ENCODE measurements around the gene ZNF385B.

Gene ZNF385B

DNA sequence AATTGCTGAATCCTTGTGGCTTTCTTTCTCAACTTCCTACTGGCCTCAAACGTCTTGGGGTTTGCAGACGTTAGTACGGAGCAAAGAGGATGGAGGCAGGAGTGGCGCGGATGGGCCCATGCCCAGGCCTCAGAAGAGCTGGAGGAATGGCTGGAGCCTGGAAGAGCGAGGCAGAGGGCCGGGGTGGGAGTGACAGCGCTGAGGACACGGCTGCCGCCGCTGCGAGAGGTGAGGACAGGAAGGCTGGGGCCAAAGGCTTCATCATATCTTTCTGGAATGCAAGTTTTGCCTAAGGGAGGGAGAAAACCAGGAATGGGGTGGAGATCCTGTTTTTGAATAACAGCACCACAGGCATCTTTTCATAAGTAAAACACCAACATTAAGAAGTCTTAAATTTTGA, 418.2 kb downstream of the ZNF385B start:
- DNase-seq (ENCODE audit: low read depth), result no peak

DNA sequence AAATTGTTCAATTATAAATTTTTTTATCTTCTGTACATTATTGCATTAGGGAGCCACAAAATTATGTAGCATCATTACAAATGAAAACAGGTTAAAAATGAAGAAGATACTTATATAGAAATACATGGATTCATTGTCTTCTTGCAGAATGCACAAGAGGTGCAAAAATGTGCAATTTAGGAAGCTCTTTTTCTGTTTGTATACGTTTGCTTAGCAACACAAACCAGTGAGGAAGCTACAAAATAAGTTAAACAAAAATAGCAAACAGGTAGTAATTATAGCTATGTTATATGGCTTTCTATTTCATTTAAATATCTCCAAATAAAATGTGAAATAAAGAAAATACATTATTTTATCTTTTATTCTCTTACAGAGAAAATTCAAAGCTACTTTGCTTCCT, 419.2 kb downstream of the ZNF385B start:
- no peak for DNase-seq (ENCODE audit: low read depth)

- no peak for DNase-seq (ENCODE audit: low read depth)
Measured at GRCh38 chr2:179441551-179441950, 419.9 kb downstream of the ZNF385B start.

- peak; percentile 14 for DNase-seq (ENCODE audit: low read depth)
Measured at GRCh38 chr2:179440642-179441251, 420.7 kb downstream of the ZNF385B start.

DNA sequence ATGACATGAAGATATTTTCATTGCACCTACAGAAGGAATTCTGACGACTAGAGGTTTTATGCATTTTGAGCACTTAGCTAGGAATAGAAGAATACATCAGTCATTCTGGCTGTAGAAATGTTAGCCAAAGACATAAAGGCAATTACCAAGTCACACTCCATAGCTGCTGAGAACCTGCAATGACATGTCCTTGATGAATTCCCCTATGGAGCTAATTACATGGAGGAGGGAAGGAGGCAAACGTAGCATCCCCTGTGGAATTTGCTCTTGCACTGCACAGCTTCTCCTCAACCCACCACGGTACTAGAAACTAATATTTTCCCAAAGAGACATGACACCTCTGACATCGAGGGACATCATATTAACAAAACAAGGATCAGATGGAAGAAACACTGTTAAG, 422.8 kb downstream of the ZNF385B start:
- DNase-seq (ENCODE audit: low read depth), result no peak

GRCh38 chr2:179437430-179437829, 424.0 kb downstream of the ZNF385B start:
- DNase-seq (ENCODE audit: low read depth), result no peak

- no peak for DNase-seq (ENCODE audit: low read depth)
Measured at GRCh38 chr2:179435566-179435965, 425.8 kb downstream of the ZNF385B start.

DNA sequence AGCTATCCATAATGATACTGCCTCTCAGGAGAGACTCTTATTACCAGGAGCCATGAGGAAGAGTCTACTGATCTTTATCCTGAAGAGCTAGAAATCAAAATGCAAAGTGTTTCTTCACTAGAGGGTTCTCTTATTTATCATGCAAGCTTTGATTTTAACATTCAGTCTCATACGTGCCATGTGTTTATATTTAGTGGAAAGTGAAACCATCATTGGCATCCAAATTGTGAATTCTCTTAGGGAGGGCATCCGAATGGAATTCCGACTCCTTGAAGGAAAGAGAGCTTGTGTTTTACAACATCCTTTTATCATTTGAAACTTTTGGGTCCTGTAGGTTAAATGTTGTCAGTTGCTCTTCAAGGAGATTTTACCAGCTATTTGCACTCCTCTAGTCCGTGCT, 426.4 kb downstream of the ZNF385B start:
- peak; percentile 66 for DNase-seq (ENCODE audit: low read depth)

GRCh38 chr2:179434357-179434756, 427.1 kb downstream of the ZNF385B start:
- no peak for DNase-seq (ENCODE audit: low read depth)

GRCh38 chr2:179432751-179433150, 428.7 kb downstream of the ZNF385B start:
- DNase-seq (ENCODE audit: low read depth), result no peak

DNA sequence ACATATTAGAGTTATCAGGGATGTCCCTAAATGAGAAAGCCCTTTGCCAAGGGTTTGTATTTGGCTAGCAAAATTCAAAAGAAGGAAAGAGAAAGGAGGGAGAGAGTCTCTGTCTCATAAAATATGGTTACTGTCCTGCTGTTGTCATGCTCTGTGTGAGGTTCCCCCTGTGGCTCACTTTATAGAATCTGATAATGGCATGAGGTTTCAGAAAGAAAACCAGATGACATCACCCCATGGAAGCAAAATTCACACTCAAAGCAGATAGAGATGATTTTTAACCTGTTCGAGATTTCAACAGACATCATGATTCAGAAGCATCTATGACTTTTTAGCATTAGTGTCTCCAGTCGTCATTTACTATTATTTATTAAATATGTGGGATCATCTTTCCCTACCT, 431.8 kb downstream of the ZNF385B start:
- DNase-seq (ENCODE audit: low read depth), result no peak

GRCh38 chr2:179429060-179429471, 432.3 kb downstream of the ZNF385B start:
- no peak for DNase-seq (ENCODE audit: low read depth)

DNA sequence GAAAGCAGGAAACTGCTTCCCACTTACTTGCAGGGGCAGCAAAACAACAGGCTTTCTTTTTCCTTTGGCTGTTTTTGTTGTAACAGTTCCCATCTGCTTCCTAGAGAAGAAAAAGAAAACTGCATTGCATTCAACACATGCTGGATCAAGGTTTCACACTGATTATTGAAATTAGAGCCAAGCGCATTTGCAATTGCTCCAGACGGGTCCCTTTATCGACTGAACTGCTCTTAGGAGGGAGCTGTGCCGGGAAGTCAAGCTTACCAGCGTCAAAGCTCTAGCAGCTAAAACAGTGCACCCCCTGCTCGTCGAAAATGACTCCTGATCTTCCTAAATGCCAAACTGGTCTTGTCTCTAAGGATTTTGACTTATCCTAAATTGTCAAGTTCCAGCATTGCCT, 432.8 kb downstream of the ZNF385B start:
- no peak for DNase-seq (ENCODE audit: low read depth)

DNA sequence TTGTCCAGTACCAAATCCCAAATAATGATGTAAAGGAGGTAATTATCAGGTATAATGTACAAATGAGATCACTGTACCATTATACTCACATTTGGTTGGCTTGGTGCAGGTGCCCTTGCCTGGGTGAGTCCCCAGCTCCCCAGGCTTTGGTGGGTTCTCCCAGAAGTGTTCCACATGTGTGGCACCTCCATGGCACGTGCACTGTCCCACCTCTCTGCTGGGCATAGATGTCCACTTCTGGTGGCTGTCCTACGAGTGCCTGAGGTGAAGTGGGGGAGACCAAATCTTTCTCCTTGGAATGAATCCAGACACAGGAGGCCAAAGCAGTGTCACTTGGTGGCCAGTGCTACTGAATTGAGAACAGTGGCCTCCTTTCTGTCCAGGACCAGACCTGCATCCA, 434.3 kb downstream of the ZNF385B start:
- no peak for DNase-seq (ENCODE audit: low read depth)

GRCh38 chr2:179424571-179424970, 436.8 kb downstream of the ZNF385B start:
- DNase-seq (ENCODE audit: low read depth), result no peak

DNA sequence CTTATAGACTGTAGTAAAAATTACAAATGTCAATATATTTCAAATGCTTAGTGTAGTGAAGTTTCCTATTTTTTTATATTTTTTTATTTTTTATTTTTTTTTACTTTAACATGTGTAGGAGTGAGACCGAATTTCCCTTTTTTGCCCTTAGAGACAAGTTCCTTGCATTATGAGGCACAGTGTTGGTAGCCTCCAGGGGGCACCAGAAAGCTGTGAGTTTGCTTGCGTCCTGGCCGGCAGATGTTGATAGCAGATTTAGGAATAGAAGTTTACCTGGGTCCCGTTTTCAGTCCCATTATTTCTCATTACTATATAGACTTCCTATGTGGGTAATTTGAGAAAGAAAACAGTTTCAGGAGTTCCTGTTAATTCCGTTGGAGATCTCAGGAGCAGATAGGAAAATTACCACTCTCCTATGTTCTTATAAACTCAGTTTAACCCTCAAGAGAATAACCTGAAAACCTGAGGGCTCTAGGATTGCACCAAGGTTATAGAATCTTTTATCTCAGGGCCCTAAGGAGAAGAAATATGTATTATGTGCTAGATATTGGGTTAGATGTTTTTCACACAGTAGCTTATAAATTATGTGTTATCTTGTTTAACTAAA, 439.3 kb downstream of the ZNF385B start:
- peak; percentile 65 for DNase-seq (ENCODE audit: low read depth)

- no peak for DNase-seq (ENCODE audit: low read depth)
Measured at GRCh38 chr2:179417436-179417949, 443.9 kb downstream of the ZNF385B start.

GRCh38 chr2:179412112-179412511, 449.3 kb downstream of the ZNF385B start:
- no peak for DNase-seq (ENCODE audit: low read depth)

- DNase-seq (ENCODE audit: low read depth), result peak; percentile 60
Measured at GRCh38 chr2:179410552-179411356, 450.7 kb downstream of the ZNF385B start.

DNA sequence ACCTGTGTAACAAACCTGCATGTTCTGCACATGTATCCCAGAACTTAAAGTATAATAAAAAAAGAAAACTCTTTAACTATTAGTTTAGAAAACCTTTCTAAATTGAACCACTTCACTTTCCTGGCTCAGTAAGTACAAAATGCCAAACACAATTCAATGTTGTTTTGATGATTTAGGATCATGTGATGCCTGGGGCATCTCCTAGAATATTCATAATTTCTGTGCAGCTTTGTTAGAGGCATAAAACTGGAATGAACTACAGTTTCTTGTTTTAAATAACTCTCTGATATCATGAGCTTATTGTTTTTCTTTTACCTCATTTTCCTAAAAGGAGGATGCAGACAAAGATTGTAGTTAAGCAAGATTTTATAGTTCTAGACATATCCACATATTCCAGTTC, 457.8 kb downstream of the ZNF385B start:
- no peak for DNase-seq (ENCODE audit: low read depth)

GRCh38 chr2:179393481-179393880, 467.9 kb downstream of the ZNF385B start:
- DNase-seq (ENCODE audit: low read depth), result no peak
